Esophagus squamous epithelium (tissue), 5 donors: ENCODE results near the gene SYNE2. TPM values are rescaled to one million over a fixed set of nuclear protein-coding genes. Genes with fewer than 3 reads are reported as not detected.

Experiments used
- DNase-seq: peaks from one replicate; lab custom pipeline; 2025; lab: John Stamatoyannopoulos, UW
- H3K27ac ChIP-seq, 4 donors: fragments of 200-600 bp; sonication (generic); one replicate each; pipeline ENCODE4 v1.5.1; 2016 to 2019; ENCODE audit warnings: mild to moderate bottlenecking in 1 of 4
- H3K27me3 ChIP-seq, 4 donors: fragments of 200-600 bp; sonication (generic); 1 replicate in 3 of 4; 2 replicates in 1 of 4; pipeline versions ENCODE4 v1.5.1 to v1.6.0; 2017 to 2021; ENCODE audit warnings: antibody characterized with exemption in 1 of 4
- H3K36me3 ChIP-seq, 3 donors: fragments of 200-600 bp; sonication (generic); one replicate each; pipeline ENCODE4 v1.5.1; 2016 to 2019
- H3K4me1 ChIP-seq, 3 donors: fragments of 200-600 bp; sonication (generic); one replicate each; pipeline ENCODE4 v1.5.1; 2017 to 2019
- H3K4me3 ChIP-seq, 4 donors: fragments of 200-600 bp; sonication (generic); 1 replicate in 3 of 4; 2 replicates in 1 of 4; pipeline ENCODE4 v1.5.1; 2016 to 2019; ENCODE audit warnings: mild to moderate bottlenecking in 2 of 4, moderate library complexity in 1 of 4
- H3K9me3 ChIP-seq, 3 donors: fragments of 200-600 bp; sonication (generic); one replicate each; pipeline ENCODE4 v1.5.1; 2016 to 2019
- CTCF ChIP-seq, 6 experiments: fragments of 450-650 bp in 4 of 6; fragments of 200-600 bp in 2 of 6; sonication (generic) in 2 of 6; IDR thresholded peaks; one replicate each; pipeline ENCODE4 v1.5.1; 2016 to 2019; ENCODE audit warnings: antibody characterized with exemption in 6 of 6, mild to moderate bottlenecking in 4 of 6, moderate library complexity in 4 of 6
- POLR2A ChIP-seq, 4 donors: fragments of 450-650 bp; IDR thresholded peaks; one replicate each; pipeline ENCODE4 v1.6.1; 2017; ENCODE audit warnings: antibody characterized with exemption in 4 of 4, mild to moderate bottlenecking in 4 of 4, moderate library complexity in 3 of 4
- WGBS, 2 donors: methylation state at CpG; one replicate each; pipeline ENCODE4 v1.1.5; 2018; 5-methylcytosine and 5-hydroxymethylcytosine counted together
- intact Hi-C: fragments of 100-400 bp; cut with DNase I; formaldehyde crosslinking; loops from one replicate; pipeline ENCODE4 v1.15.0; 2022
- total RNA-seq, 4 donors: library from RNA; depleted of rRNA; stranded (reverse); fragments of >200 nt; gene quantifications; one replicate each; pipeline ENCODE4 v1.1.0, GENCODE V29; 2016
- donor health status: DM: yes; HTN: yes; CAD: no.

Gene SYNE2
- total RNA-seq, 4 donors from 2014 or later = 128 to 197 (median 145) TPM

- no peaks in the 10 kb centered on the region for H3K27me3 ChIP-seq
- peak overlapping the region in 3 of 4 donors; percentile 38 to 46 (median 43) for H3K27ac ChIP-seq
- no peaks in the 10 kb centered on the region for H3K9me3 ChIP-seq
- no peak for DNase-seq
- intact Hi-C loops = no loop called here
- TF ChIP-seq CTCF (IDR thresholded peaks at IDR 0.05) = no peak
- TF ChIP-seq POLR2A (IDR thresholded peaks at IDR 0.05) = no peak
- 51 to 76% methylated on average over 4 of the region's 4 CpGs for WGBS, 2 donors
- H3K4me3 ChIP-seq = no peak overlapping the region
- peaks cover 0 to 84% (median 12%) of the 10 kb centered on the region in 3 donors for H3K36me3 ChIP-seq
- peaks cover 0 to 35% (median 0%) of the 10 kb centered on the region in 3 donors for H3K4me1 ChIP-seq
These were observed 245.3 kb downstream of the SYNE2 start for GRCh38 chr14:64098120-64098519.

GRCh38 chr14:64107438-64107837 is 254.6 kb downstream of the SYNE2 start:
- Histone ChIP-seq H3K4me3 (no peak overlapping the region), H3K36me3 (peaks cover 0 to 87% (median 4%) of the 10 kb centered on the region in 3 donors), H3K4me1 (peaks cover 0 to 38% (median 0%) of the 10 kb centered on the region in 3 donors), H3K27me3 (no peaks in the 10 kb centered on the region), H3K9me3 (no peaks in the 10 kb centered on the region), H3K27ac (peak overlapping the region in 2 of 4 donors; percentile 10 to 15)
- no peak for DNase-seq
- TF ChIP-seq POLR2A (IDR thresholded peaks at IDR 0.05) (no peak), CTCF (IDR thresholded peaks at IDR 0.05) (no peak)
- intact Hi-C loops = no loop called here
- 76 to 91% methylated on average over 2 of the region's 2 CpGs for WGBS, 2 donors

- H3K4me1 ChIP-seq = peaks cover 0 to 63% (median 14%) of the 10 kb centered on the region in 3 donors
- no peak for DNase-seq
- intact Hi-C loops = no loop called here
- peak overlapping the region in 1 of 4 donors; percentile 29 for H3K27ac ChIP-seq
- no peaks in the 10 kb centered on the region for H3K9me3 ChIP-seq
- H3K27me3 ChIP-seq = no peaks in the 10 kb centered on the region
- no peak for TF ChIP-seq POLR2A (IDR thresholded peaks at IDR 0.05)
- no peak for TF ChIP-seq CTCF (IDR thresholded peaks at IDR 0.05)
- WGBS, 2 donors = 37 to 40% methylated on average over 1 of the region's 1 CpG
- H3K4me3 ChIP-seq = no peak overlapping the region
- peaks cover 0 to 82% (median under 1%) of the 10 kb centered on the region in 3 donors for H3K36me3 ChIP-seq
These were observed 257.2 kb downstream of the SYNE2 start for GRCh38 chr14:64109819-64110554.

- Histone ChIP-seq H3K9me3 (no peaks in the 10 kb centered on the region), H3K36me3 (peaks cover 0 to 82% (median 6%) of the 10 kb centered on the region in 3 donors), H3K27me3 (no peaks in the 10 kb centered on the region), H3K4me3 (no peak overlapping the region), H3K27ac (peak overlapping the region in 1 of 4 donors; percentile 29), H3K4me1 (peaks cover 0 to 67% (median 14%) of the 10 kb centered on the region in 3 donors)
- 40 to 75% methylated on average over 1 of the region's 1 CpG for WGBS, 2 donors
- DNase-seq = no peak
- intact Hi-C loops = no loop called here
- TF ChIP-seq CTCF (IDR thresholded peaks at IDR 0.05) (no peak), POLR2A (IDR thresholded peaks at IDR 0.05) (no peak)
These were observed 258.0 kb downstream of the SYNE2 start for GRCh38 chr14:64110802-64111201.
